ENCODE measurements around the gene RPAP3. TPM values are rescaled to one million over a fixed set of nuclear protein-coding genes. Genes with fewer than 3 reads are reported as not detected.

RPAP3 gene
- total RNA-seq, 4 donors from 2014 or later: 11.7 to 25.5 (median 19.4) TPM

DNA sequence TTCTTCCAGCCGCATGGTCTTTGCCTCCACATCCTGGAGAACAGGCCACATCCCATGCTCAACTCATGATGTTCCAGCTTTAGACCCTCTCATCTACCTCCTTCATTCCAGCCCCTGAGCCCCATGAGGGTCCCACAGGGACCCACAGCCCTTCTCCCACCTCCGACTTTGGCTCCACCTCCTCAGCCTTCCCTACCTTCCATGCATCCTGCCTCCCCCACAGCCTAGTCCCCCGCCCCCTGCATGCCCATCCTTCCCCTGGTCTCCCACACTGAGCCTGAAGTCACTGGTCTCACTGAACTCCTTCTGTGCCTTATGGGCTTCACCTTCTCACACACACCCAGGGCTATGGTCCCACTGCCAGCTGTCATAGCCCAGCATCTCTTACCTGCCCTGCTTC, 43.1 kb upstream of the RPAP3 start:
- Histone ChIP-seq H3K27ac (no peak overlapping the region), H3K4me1 (peaks cover 37% of the 10 kb centered on the region), H3K36me3 (peaks cover 4% of the 10 kb centered on the region), H3K9me3 (no peaks in the 10 kb centered on the region), H3K27me3 (no peaks in the 10 kb centered on the region), H3K4me3 (no peak overlapping the region)
- TF ChIP-seq EP300 (IDR thresholded peaks at IDR 0.05): no peak
- TF ChIP-seq POLR2AphosphoS5 (IDR thresholded peaks at IDR 0.05): no peak
- TF ChIP-seq POLR2A (IDR thresholded peaks at IDR 0.05): no peak
- TF ChIP-seq, protein P1, sequence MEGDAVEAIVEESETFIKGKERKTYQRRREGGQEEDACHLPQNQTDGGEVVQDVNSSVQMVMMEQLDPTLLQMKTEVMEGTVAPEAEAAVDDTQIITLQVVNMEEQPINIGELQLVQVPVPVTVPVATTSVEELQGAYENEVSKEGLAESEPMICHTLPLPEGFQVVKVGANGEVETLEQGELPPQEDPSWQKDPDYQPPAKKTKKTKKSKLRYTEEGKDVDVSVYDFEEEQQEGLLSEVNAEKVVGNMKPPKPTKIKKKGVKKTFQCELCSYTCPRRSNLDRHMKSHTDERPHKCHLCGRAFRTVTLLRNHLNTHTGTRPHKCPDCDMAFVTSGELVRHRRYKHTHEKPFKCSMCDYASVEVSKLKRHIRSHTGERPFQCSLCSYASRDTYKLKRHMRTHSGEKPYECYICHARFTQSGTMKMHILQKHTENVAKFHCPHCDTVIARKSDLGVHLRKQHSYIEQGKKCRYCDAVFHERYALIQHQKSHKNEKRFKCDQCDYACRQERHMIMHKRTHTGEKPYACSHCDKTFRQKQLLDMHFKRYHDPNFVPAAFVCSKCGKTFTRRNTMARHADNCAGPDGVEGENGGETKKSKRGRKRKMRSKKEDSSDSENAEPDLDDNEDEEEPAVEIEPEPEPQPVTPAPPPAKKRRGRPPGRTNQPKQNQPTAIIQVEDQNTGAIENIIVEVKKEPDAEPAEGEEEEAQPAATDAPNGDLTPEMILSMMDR (IDR thresholded peaks at IDR 0.05): no peak
- DNase-seq (ENCODE audit: low spot score in 2 of 2): no peak
- WGBS: 100% methylated on average over 3 of the region's 3 CpGs

DNA sequence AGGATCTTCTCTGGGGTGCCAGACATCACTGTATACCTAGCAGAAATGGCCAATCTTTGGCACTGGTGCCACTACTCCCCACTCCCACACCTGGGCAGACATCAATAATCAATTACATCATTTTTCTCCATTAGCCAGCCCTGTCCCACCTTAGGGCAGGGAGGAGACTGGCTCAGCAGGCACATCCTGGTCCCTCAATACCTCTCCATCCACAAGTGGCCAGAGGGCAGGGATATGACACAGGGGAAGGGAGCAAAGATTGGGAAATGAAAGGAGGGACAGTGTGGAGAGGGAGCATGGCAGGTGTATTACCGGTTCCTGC, 42.6 kb upstream of the RPAP3 start:
- DNase-seq (ENCODE audit: low spot score in 2 of 2): no peak
- H3K4me3 ChIP-seq: no peak overlapping the region
- peaks cover 4% of the 10 kb centered on the region for H3K36me3 ChIP-seq
- TF ChIP-seq EP300 (IDR thresholded peaks at IDR 0.05) (no peak), POLR2AphosphoS5 (IDR thresholded peaks at IDR 0.05) (no peak), POLR2A (IDR thresholded peaks at IDR 0.05) (no peak)
- TF ChIP-seq, protein P1 (IDR thresholded peaks at IDR 0.05): no peak
- WGBS: 88% methylated on average over 1 of the region's 1 CpG
- no peaks in the 10 kb centered on the region for H3K9me3 ChIP-seq
- H3K27ac ChIP-seq: no peak overlapping the region
- peaks cover 36% of the 10 kb centered on the region for H3K4me1 ChIP-seq
- no peaks in the 10 kb centered on the region for H3K27me3 ChIP-seq

DNA sequence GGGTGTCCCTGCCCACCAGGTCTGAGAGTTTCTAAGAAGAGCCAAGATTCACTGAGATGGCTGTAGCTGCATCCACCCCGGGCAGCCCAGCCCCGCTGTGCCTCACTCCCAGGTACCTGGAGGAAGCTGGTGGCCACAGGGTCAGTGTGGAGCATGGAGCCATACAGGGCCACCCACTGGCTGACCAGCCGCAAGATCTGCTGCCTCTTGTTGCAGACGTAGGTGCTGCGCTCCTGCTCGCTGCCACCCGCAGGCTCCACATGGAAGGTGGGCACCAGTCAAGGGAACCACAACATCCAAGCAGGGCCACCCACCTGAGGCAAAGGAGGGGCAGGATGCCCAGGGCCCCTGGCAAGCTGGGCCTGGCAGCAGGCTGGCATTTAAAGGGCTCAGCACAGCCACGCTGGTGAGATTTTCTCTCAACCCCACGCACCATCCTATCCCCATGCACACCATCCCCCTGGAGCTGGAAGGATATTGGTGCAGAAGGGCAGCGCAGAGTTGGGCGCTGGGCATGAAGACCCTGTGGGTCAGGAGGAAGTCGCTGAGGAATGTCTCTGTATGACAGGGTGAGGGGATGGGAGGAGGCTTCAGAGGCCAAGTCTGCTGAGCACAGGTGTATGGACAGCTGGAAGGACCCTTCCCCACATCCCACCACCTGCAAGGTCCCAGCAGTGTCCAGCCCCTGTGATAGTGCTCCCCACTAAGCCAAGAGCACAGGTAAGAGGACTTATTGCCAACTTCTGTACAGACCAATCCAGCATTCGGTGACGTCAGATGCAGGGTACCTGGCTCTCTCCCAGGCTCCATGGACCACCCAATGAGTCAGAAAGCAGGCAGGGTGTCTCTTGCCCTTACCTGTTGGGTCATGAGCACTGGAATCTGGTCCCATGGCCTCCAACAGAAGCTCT, 42.0 kb upstream of the RPAP3 start:
- peaks cover 4% of the 10 kb centered on the region for H3K36me3 ChIP-seq
- WGBS: 97% methylated on average over 6 of the region's 14 CpGs

DNA sequence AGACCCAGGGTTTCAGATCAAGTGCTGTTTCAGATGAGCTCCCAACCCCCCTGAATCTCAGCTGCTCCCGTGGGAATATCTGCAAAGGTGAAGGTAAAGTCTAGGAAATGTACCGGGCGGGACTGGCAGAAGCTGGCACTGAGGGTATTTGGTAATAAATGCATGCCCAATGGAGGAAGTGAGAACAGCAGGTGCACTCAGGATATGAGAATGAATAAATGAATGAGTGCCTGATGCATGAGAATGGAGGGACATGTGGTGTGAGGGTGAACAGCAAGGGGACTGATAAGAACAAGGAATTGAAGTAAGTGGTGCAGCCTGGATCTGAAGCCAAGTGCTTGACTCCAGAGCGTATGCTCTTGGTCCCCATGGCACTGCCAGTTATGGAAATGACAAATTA, 41.3 kb upstream of the RPAP3 start:
- Histone ChIP-seq H3K4me3 (no peak overlapping the region), H3K4me1 (peaks cover 25% of the 10 kb centered on the region), H3K27me3 (no peaks in the 10 kb centered on the region), H3K36me3 (peaks cover 4% of the 10 kb centered on the region), H3K9me3 (no peaks in the 10 kb centered on the region), H3K27ac (no peak overlapping the region)
- no peak for DNase-seq (ENCODE audit: low spot score in 2 of 2)
- TF ChIP-seq EP300 (IDR thresholded peaks at IDR 0.05): no peak
- no peak for TF ChIP-seq POLR2AphosphoS5 (IDR thresholded peaks at IDR 0.05)
- TF ChIP-seq POLR2A (IDR thresholded peaks at IDR 0.05): no peak
- TF ChIP-seq, protein P1 (IDR thresholded peaks at IDR 0.05): no peak
- 86% methylated on average over 4 of the region's 4 CpGs for WGBS

More for the DNA sequence above, 42.0 kb upstream of the RPAP3 start:
- Histone ChIP-seq H3K4me1 (peaks cover 30% of the 10 kb centered on the region), H3K9me3 (no peaks in the 10 kb centered on the region), H3K4me3 (no peak overlapping the region), H3K27ac (no peak overlapping the region), H3K27me3 (no peaks in the 10 kb centered on the region)
- no peak for DNase-seq (ENCODE audit: low spot score in 2 of 2)
- TF ChIP-seq EP300 (IDR thresholded peaks at IDR 0.05) (no peak), POLR2A (IDR thresholded peaks at IDR 0.05) (no peak), POLR2AphosphoS5 (IDR thresholded peaks at IDR 0.05) (no peak)
- TF ChIP-seq, protein P1 (IDR thresholded peaks at IDR 0.05): no peak

DNA sequence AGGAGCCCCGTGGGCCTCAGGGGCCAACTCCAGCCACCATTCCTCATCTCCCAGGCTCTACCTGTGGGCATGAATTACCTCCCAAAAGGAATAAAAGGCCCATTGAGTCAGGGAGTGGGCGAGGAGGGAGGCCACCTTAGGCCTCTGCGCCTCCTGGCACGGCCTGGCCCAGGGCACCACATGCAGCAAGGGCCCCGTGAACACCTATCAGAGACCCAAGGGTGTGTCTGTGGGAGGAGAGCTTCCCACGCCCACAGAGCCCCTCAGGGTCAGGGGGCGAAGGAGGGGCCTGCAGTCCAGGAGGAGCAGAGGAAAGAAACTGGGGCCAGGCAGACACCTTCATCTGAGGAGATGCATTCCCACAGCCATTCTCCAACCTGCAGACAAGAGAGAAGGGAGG, 40.7 kb upstream of the RPAP3 start:
- H3K27ac ChIP-seq: no peak overlapping the region
- no peak for TF ChIP-seq EP300 (IDR thresholded peaks at IDR 0.05)
- TF ChIP-seq POLR2AphosphoS5 (IDR thresholded peaks at IDR 0.05): no peak
- TF ChIP-seq, protein P1 (IDR thresholded peaks at IDR 0.05): no peak
- no peak for TF ChIP-seq POLR2A (IDR thresholded peaks at IDR 0.05)

More for the DNA sequence above, 40.7 kb upstream of the RPAP3 start:
- DNase-seq (ENCODE audit: low spot score in 2 of 2): no peak
- Histone ChIP-seq H3K4me1 (peaks cover 25% of the 10 kb centered on the region), H3K4me3 (no peak overlapping the region), H3K36me3 (peaks cover 4% of the 10 kb centered on the region), H3K9me3 (no peaks in the 10 kb centered on the region), H3K27me3 (no peaks in the 10 kb centered on the region)
- 87% methylated on average over 6 of the region's 7 CpGs for WGBS

All from suprapubic skin (tissue), 4 donors.